H9 (cell line): ENCODE measurements around the gene CYB5R3. TPM values are rescaled to one million over a fixed set of nuclear protein-coding genes. Genes with fewer than 3 reads are reported as not detected.

Experiments
- DNase-seq: peaks from one replicate; pipeline ENCODE4 v3.0.0-alpha.2; 2017
- H2AFZ ChIP-seq: one replicate; pipeline ENCODE4 v1.6.1; 2013; ENCODE audit warnings: mild to moderate bottlenecking, low read length, control low read depth, moderate library complexity
- H2AK5ac ChIP-seq: 2 replicates; pipeline ENCODE4 v1.6.1; 2013; ENCODE audit warnings: low read length, control low read depth, mixed read lengths; ENCODE audit not compliant: insufficient read length
- H2BK120ac ChIP-seq: one replicate; pipeline ENCODE4 v1.6.1; 2013; ENCODE audit warnings: low read depth, mild to moderate bottlenecking, low read length, control low read depth, inconsistent platforms; ENCODE audit not compliant: poor library complexity, severe bottlenecking
- H2BK12ac ChIP-seq: 2 replicates; pipeline ENCODE4 v1.6.1; 2013; ENCODE audit warnings: low read length, control low read depth, mixed read lengths, low read depth; ENCODE audit not compliant: insufficient read length
- H2BK15ac ChIP-seq: 2 replicates; pipeline ENCODE4 v1.6.1; 2013; ENCODE audit warnings: low read depth, low read length, control low read depth
- H2BK20ac ChIP-seq: one replicate; pipeline ENCODE4 v1.6.1; 2013; ENCODE audit warnings: low read depth, mild to moderate bottlenecking, low read length, control low read depth, inconsistent platforms; ENCODE audit not compliant: poor library complexity, severe bottlenecking
- H2BK5ac ChIP-seq: 2 replicates; pipeline ENCODE4 v1.6.1; 2013; ENCODE audit warnings: low read length, control low read depth, mixed read lengths; ENCODE audit not compliant: insufficient read length
- H3K14ac ChIP-seq: 2 replicates; pipeline ENCODE4 v1.6.1; 2013; ENCODE audit warnings: low read length, control low read depth; ENCODE audit not compliant: insufficient read depth
- H3K18ac ChIP-seq: 2 replicates; pipeline ENCODE4 v1.6.1; 2013; ENCODE audit warnings: low read depth, mild to moderate bottlenecking, mixed read lengths, low read length, control low read depth; ENCODE audit not compliant: insufficient read length
- H3K23ac ChIP-seq: 2 replicates; pipeline ENCODE4 v1.6.1; 2013; ENCODE audit warnings: low read length, control low read depth, mixed read lengths, low read depth; ENCODE audit not compliant: insufficient read length
- H3K23me2 ChIP-seq: 2 replicates; pipeline ENCODE4 v1.6.1; 2013; ENCODE audit warnings: low read depth, mild to moderate bottlenecking, mixed read lengths, low read length, control low read depth; ENCODE audit not compliant: insufficient read length, poor library complexity, severe bottlenecking
- H3K27ac ChIP-seq: 2 replicates; pipeline ENCODE4 v1.5.1; 2013; ENCODE audit warnings: low read length, control low read depth, mixed read lengths, low read depth; ENCODE audit not compliant: insufficient read length
- H3K27me3 ChIP-seq: 2 replicates; pipeline ENCODE4 v1.6.1; 2013; ENCODE audit warnings: low read length, control low read depth, inconsistent platforms; ENCODE audit not compliant: insufficient read depth
- H3K4ac ChIP-seq: 2 replicates; pipeline ENCODE4 v1.6.1; 2013; ENCODE audit warnings: low read depth, mild to moderate bottlenecking, control low read depth, inconsistent platforms, low read length, moderate library complexity
- H3K4me1 ChIP-seq: 2 replicates; pipeline ENCODE4 v1.6.1; 2013; ENCODE audit warnings: low read length, control low read depth, inconsistent platforms; ENCODE audit not compliant: insufficient read depth
- H3K4me2 ChIP-seq: 2 replicates; pipeline ENCODE4 v1.6.1; 2013; ENCODE audit warnings: low read length, control low read depth, mixed read lengths; ENCODE audit not compliant: insufficient read length, insufficient read depth
- H3K56ac ChIP-seq: 2 replicates; pipeline ENCODE4 v1.6.1; 2013; ENCODE audit warnings: low read depth, mild to moderate bottlenecking, mixed read lengths, low read length, control low read depth; ENCODE audit not compliant: insufficient read length
- H3K79me1 ChIP-seq: 2 replicates; pipeline ENCODE4 v1.6.1; 2013; ENCODE audit warnings: low read depth, mild to moderate bottlenecking, moderate library complexity, low read length, control low read depth, inconsistent platforms; ENCODE audit not compliant: insufficient read depth, poor library complexity, severe bottlenecking
- H3K79me2 ChIP-seq: 2 replicates; pipeline ENCODE4 v1.6.1; 2013; ENCODE audit warnings: low read length, control low read depth, inconsistent platforms; ENCODE audit not compliant: insufficient read depth
- H3K9ac ChIP-seq: 2 replicates; pipeline ENCODE4 v1.6.1; 2013; ENCODE audit warnings: low read length, control low read depth, mixed read lengths; ENCODE audit not compliant: insufficient read length; ENCODE audit errors: extremely low read depth
- H3K9me3 ChIP-seq: one replicate; pipeline ENCODE4 v1.6.1; 2013; ENCODE audit warnings: low read depth, low read length, inconsistent platforms; ENCODE audit not compliant: control insufficient read depth
- H3T11ph ChIP-seq: one replicate; pipeline ENCODE4 v1.6.1; 2013; ENCODE audit warnings: mild to moderate bottlenecking, low read length, control low read depth, inconsistent platforms
- H4K20me1 ChIP-seq: one replicate; pipeline ENCODE4 v1.6.1; 2013; ENCODE audit not compliant: control insufficient read depth, insufficient read length, insufficient read depth
- H4K5ac ChIP-seq: 2 replicates; pipeline ENCODE4 v1.6.1; 2013; ENCODE audit warnings: low read depth, mild to moderate bottlenecking, mixed read lengths, low read length, control low read depth; ENCODE audit not compliant: insufficient read length
- H4K8ac ChIP-seq: replicated peaks from 2 replicates; pipeline ENCODE4 v1.6.1; 2013; ENCODE audit warnings: low read length, control low read depth, mixed read lengths, low read depth; ENCODE audit not compliant: insufficient read length
- H4K91ac ChIP-seq: 2 replicates; pipeline ENCODE4 v1.6.1; 2013; ENCODE audit warnings: low read depth, mild to moderate bottlenecking, moderate library complexity, mixed read lengths, low read length, control low read depth; ENCODE audit not compliant: insufficient read length
- H3K27ac Mint-ChIP-seq, 3 experiments: 2 replicates in 2 of 3; 3 replicates in 1 of 3; pipeline ENCODE4 v1.8.0; 2020 to 2021; ENCODE audit warnings: mixed read lengths in 3 of 3, mild to moderate bottlenecking in 1 of 3, moderate library complexity in 1 of 3
- H3K27me3 Mint-ChIP-seq: 2 replicates; pipeline ENCODE4 v1.8.0; 2021; ENCODE audit warnings: low read depth, mild to moderate bottlenecking, moderate library complexity, mixed read lengths
- H3K36me3 Mint-ChIP-seq, 3 experiments: 2 replicates in 2 of 3; 3 replicates in 1 of 3; pipeline ENCODE4 v1.8.0; 2020 to 2021; ENCODE audit warnings: low read depth in 3 of 3, mixed read lengths in 3 of 3; ENCODE audit not compliant: insufficient read depth in 1 of 3
- H3K4me1 Mint-ChIP-seq, 2 experiments: 2 replicates each; pipeline ENCODE4 v1.8.0; 2020; ENCODE audit warnings: mixed read lengths in 2 of 2
- H3K4me3 Mint-ChIP-seq, 2 experiments: 2 replicates in 1 of 2; 3 replicates in 1 of 2; pipeline ENCODE4 v1.8.0; 2020 to 2021; ENCODE audit warnings: mild to moderate bottlenecking in 2 of 2, mixed read lengths in 2 of 2, moderate library complexity in 1 of 2
- H3K9me3 Mint-ChIP-seq, 2 experiments: 2 replicates in 1 of 2; 3 replicates in 1 of 2; pipeline ENCODE4 v1.8.0; 2020; ENCODE audit warnings: mild to moderate bottlenecking in 2 of 2, mixed read lengths in 2 of 2, moderate library complexity in 1 of 2
- CTCF ChIP-seq: fragments of 200-600 bp; sonication (generic); conservative IDR thresholded peaks from 3 replicates; pipeline ENCODE4 v1.8.0; 2021; ENCODE audit warnings: antibody characterized with exemption, mild to moderate bottlenecking
- WGBS: extraction: QIAGEN DNeasy Blood & Tissue Kit; methylation state at CpG from one replicate; pipeline ENCODE4 v1.1.7; 2013; ENCODE audit warnings: missing lambda C conversion rate, low lambda C conversion rate, mixed read lengths; ENCODE audit not compliant: insufficient read length; ENCODE audit errors: extremely low coverage; 5-methylcytosine and 5-hydroxymethylcytosine counted together
- total RNA-seq: library from RNA; stranded (reverse); gene quantifications from 2 replicates; pipeline ENCODE4 v1.2.1, GENCODE V29; 2021

The CYB5R3 gene
- total RNA-seq, 1 experiment from 2014 or later, result 97.4 TPM

- H2AFZ ChIP-seq, result no peak overlapping the region
- no peak overlapping the region for H3K23ac ChIP-seq
- H3K18ac ChIP-seq, result no peak overlapping the region
- TF ChIP-seq CTCF, result no peak
- no peaks in the 10 kb centered on the region for H3K79me1 ChIP-seq
- no peaks in the 10 kb centered on the region for H3K23me2 ChIP-seq
- H3K9ac ChIP-seq, result no peak overlapping the region
- no peak overlapping the region; a peak in 1 of 5 replicates for H3K4me3 Mint-ChIP-seq
- 0 out of 4 replicates have a peak, but pooled peaks cover 0 to 2% of the 10 kb centered on the region in 2 experiments for H3K4me1 Mint-ChIP-seq
- H4K5ac ChIP-seq, result no peak overlapping the region
- no peak overlapping the region for H2BK20ac ChIP-seq
- no peak overlapping the region for H2BK5ac ChIP-seq
- H3K9me3 Mint-ChIP-seq, result peaks cover 12 to 15% of the 10 kb centered on the region in 2 experiments
- H4K20me1 ChIP-seq, result no peaks in the 10 kb centered on the region
- H2BK12ac ChIP-seq, result no peak overlapping the region
- no peak overlapping the region for H3K4ac ChIP-seq
- no peaks in the 10 kb centered on the region for H3K79me2 ChIP-seq
- H3K36me3 Mint-ChIP-seq, result no peaks in the 10 kb centered on the region; a peak in 3 of 7 replicates
- WGBS, result no CpG with 5 or more reads among the region's 8 CpGs
- H2BK120ac ChIP-seq, result no peak overlapping the region
- no peak overlapping the region for H3K14ac ChIP-seq
- H4K91ac ChIP-seq, result no peak overlapping the region
- peaks cover 22% of the 10 kb centered on the region for H3K27me3 Mint-ChIP-seq
- H3K4me1 ChIP-seq, result no peaks in the 10 kb centered on the region
- no peak overlapping the region for H3K4me2 ChIP-seq
- H3K27me3 ChIP-seq, result no peaks in the 10 kb centered on the region
- H3K27ac Mint-ChIP-seq, result no peak overlapping the region; a peak in 1 of 7 replicates
- DNase-seq, result no peak
- no peak overlapping the region for H2AK5ac ChIP-seq
- no peak overlapping the region for H3K56ac ChIP-seq
- H2BK15ac ChIP-seq, result no peak overlapping the region
- H3K9me3 ChIP-seq, result no peaks in the 10 kb centered on the region
- no peak overlapping the region for H4K8ac ChIP-seq
- no peak overlapping the region for H3K27ac ChIP-seq
- no peak overlapping the region for H3T11ph ChIP-seq
Measured at GRCh38 chr22:42680648-42681047, 31.5 kb upstream of the CYB5R3 start.
